CD14-positive monocyte (primary cell): ENCODE data around the gene STAT4. TPM values are rescaled to one million over a fixed set of nuclear protein-coding genes. Genes with fewer than 3 reads are reported as not detected.

ENCODE experiments used
- DNase-seq, 3 donors: peaks; one replicate each; pipeline ENCODE4 v3.0.0-alpha.2; 2011 to 2022
- H2AFZ ChIP-seq: 2 replicates; pipeline ENCODE4 v1.6.0; 2012; ENCODE audit warnings: mild to moderate bottlenecking, low read depth, low read length, inconsistent platforms; ENCODE audit not compliant: insufficient read depth, poor library complexity, severe bottlenecking
- H3K27ac ChIP-seq, 2 donors: 1 replicate in 1 of 2; 2 replicates in 1 of 2; pipeline ENCODE4 v1.5.1; 2012 to 2013; ENCODE audit warnings: low read length in 2 of 2, control low read depth in 1 of 2, inconsistent platforms in 1 of 2, low read depth in 1 of 2, mild to moderate bottlenecking in 1 of 2
- H3K27me3 ChIP-seq, 2 donors: one replicate each; pipeline versions ENCODE4 v1.6.0 to v1.6.1; 2011 to 2013; ENCODE audit warnings: low read length in 2 of 2; ENCODE audit not compliant: control insufficient read depth in 2 of 2, insufficient read depth in 2 of 2
- H3K36me3 ChIP-seq, 2 donors: replicated peaks in 1 of 2; 1 replicate in 1 of 2; 2 replicates in 1 of 2; pipeline versions ENCODE4 v1.5.1 to v1.6.1; 2012 to 2013; ENCODE audit warnings: low read length in 2 of 2, control low read depth in 1 of 2, inconsistent platforms in 1 of 2, mild to moderate bottlenecking in 1 of 2; ENCODE audit not compliant: insufficient read depth in 2 of 2, control insufficient read depth in 1 of 2
- H3K4me1 ChIP-seq, 2 donors: 1 replicate in 1 of 2; 2 replicates in 1 of 2; pipeline versions ENCODE4 v1.5.1 to v1.6.1; 2012 to 2013; ENCODE audit warnings: low read length in 2 of 2, control low read depth in 1 of 2, inconsistent platforms in 1 of 2, mild to moderate bottlenecking in 1 of 2, moderate library complexity in 1 of 2; ENCODE audit not compliant: insufficient read depth in 2 of 2, control insufficient read depth in 1 of 2
- H3K4me2 ChIP-seq: replicated peaks from 2 replicates; pipeline ENCODE3; 2012; ENCODE audit warnings: low read length, moderate library complexity, mild to moderate bottlenecking; ENCODE audit not compliant: poor library complexity, severe bottlenecking; ENCODE audit errors: extremely low read depth
- H3K4me3 ChIP-seq, 3 experiments: fragments of 200-600 bp in 1 of 3; sonication (generic) in 1 of 3; replicated peaks in 1 of 3; 1 replicate in 2 of 3; 2 replicates in 1 of 3; pipeline ENCODE4 v1.5.1; 2011 to 2013; ENCODE audit warnings: low read length in 3 of 3, mild to moderate bottlenecking in 3 of 3, control low read depth in 2 of 3, low read depth in 2 of 3, inconsistent platforms in 1 of 3, moderate library complexity in 1 of 3
- H3K79me2 ChIP-seq: 2 replicates; pipeline ENCODE4 v1.6.0; 2012; ENCODE audit warnings: mild to moderate bottlenecking, control low read depth, inconsistent platforms, low read length, moderate library complexity; ENCODE audit not compliant: insufficient read depth
- H3K9ac ChIP-seq: 2 replicates; pipeline ENCODE4 v1.6.0; 2017; ENCODE audit warnings: low read length, mild to moderate bottlenecking; ENCODE audit not compliant: insufficient read depth, poor library complexity, severe bottlenecking
- H3K9me3 ChIP-seq, 2 donors: replicated peaks in 1 of 2; 1 replicate in 1 of 2; 2 replicates in 1 of 2; pipeline versions ENCODE4 v1.5.1 to v1.6.1; 2012 to 2013; ENCODE audit warnings: low read length in 2 of 2, control low read depth in 1 of 2; ENCODE audit not compliant: control insufficient read depth in 1 of 2, insufficient read depth in 1 of 2
- H4K20me1 ChIP-seq: 2 replicates; pipeline ENCODE4 v1.6.0; 2012; ENCODE audit warnings: mild to moderate bottlenecking, low read length, control low read depth, moderate library complexity; ENCODE audit not compliant: insufficient read depth
- H3K27ac Mint-ChIP-seq, 7 donors: one replicate each; pipeline ENCODE4 v1.8.0; 2020; ENCODE audit warnings: mild to moderate bottlenecking in 7 of 7, mixed read lengths in 7 of 7, moderate library complexity in 6 of 7, inconsistent platforms in 2 of 7
- H3K27me3 Mint-ChIP-seq, 3 donors: one replicate each; pipeline ENCODE4 v1.8.0; 2021 to 2022; ENCODE audit warnings: low read depth in 3 of 3, mild to moderate bottlenecking in 3 of 3, mixed read lengths in 3 of 3, moderate library complexity in 3 of 3, inconsistent platforms in 1 of 3
- H3K36me3 Mint-ChIP-seq, 2 donors: one replicate each; pipeline ENCODE4 v1.8.0; 2020; ENCODE audit warnings: mixed read lengths in 2 of 2, inconsistent platforms in 1 of 2, mild to moderate bottlenecking in 1 of 2
- H3K4me1 Mint-ChIP-seq: one replicate; pipeline ENCODE4 v1.8.0; 2020; ENCODE audit warnings: mild to moderate bottlenecking, mixed read lengths
- H3K4me3 Mint-ChIP-seq, 2 donors: one replicate each; pipeline ENCODE4 v1.8.0; 2020; ENCODE audit warnings: mild to moderate bottlenecking in 2 of 2, mixed read lengths in 2 of 2, moderate library complexity in 1 of 2
- H3K9me3 Mint-ChIP-seq, 7 donors: one replicate each; pipeline ENCODE4 v1.8.0; 2020 to 2022; ENCODE audit warnings: mixed read lengths in 7 of 7, mild to moderate bottlenecking in 6 of 7, moderate library complexity in 6 of 7, inconsistent platforms in 2 of 7
- WGBS: methylation state at CpG from one replicate; pipeline ENCODE4 v1.1.5; 2013; ENCODE audit warnings: missing lambda C conversion rate; ENCODE audit not compliant: insufficient coverage; 5-methylcytosine and 5-hydroxymethylcytosine counted together
- intact Hi-C, 2 donors: fragments of 100-400 bp; cut with micrococcal nuclease; formaldehyde crosslinking; loops; one replicate each; pipeline versions ENCODE4 v1.15.0 to v1.15.1; 2023
- polyA plus RNA-seq, 3 donors: library from polyadenylated mRNA; depleted of rRNA in 1 of 3; unstranded in 2 of 3; stranded (reverse) in 1 of 3; fragments of 300-500 nt in 2 of 3; fragments of >200 nt in 1 of 3; fragmentation: Illumina TruSeq in 2 of 3; gene quantifications; 1 replicate in 2 of 3; 2 replicates in 1 of 3; pipeline ENCODE4 v1.2.3, GENCODE V29; 2012 to 2021
- TF ChIP-seq, protein P1 (sequence below): fragments of 200-600 bp; IDR thresholded peaks from one replicate; pipeline ENCODE4 v1.8.0; 2022; ENCODE audit warnings: antibody characterized with exemption, mild to moderate bottlenecking

STAT4 gene
- polyA plus RNA-seq, 3 donors, result 0.31 to 0.52 (median 0.31) TPM

GRCh38 chr2:191048073-191048472, 102.7 kb downstream of the STAT4 start:
- Histone ChIP-seq H3K4me2 (no peak overlapping the region), H3K27me3 (no peaks in the 10 kb centered on the region), H4K20me1 (no peaks in the 10 kb centered on the region), H3K27ac (no peak overlapping the region), H3K9ac (no peak overlapping the region), H3K79me2 (no peaks in the 10 kb centered on the region), H3K9me3 (no peaks in the 10 kb centered on the region), H3K4me3 (no peak overlapping the region), H3K36me3 (no peaks in the 10 kb centered on the region), H3K4me1 (peaks cover 7 to 11% of the 10 kb centered on the region in 2 donors), H2AFZ (no peak overlapping the region)
- H3K27ac Mint-ChIP-seq, result no peak overlapping the region
- peaks cover 3% of the 10 kb centered on the region for H3K4me1 Mint-ChIP-seq
- TF ChIP-seq, protein P1, sequence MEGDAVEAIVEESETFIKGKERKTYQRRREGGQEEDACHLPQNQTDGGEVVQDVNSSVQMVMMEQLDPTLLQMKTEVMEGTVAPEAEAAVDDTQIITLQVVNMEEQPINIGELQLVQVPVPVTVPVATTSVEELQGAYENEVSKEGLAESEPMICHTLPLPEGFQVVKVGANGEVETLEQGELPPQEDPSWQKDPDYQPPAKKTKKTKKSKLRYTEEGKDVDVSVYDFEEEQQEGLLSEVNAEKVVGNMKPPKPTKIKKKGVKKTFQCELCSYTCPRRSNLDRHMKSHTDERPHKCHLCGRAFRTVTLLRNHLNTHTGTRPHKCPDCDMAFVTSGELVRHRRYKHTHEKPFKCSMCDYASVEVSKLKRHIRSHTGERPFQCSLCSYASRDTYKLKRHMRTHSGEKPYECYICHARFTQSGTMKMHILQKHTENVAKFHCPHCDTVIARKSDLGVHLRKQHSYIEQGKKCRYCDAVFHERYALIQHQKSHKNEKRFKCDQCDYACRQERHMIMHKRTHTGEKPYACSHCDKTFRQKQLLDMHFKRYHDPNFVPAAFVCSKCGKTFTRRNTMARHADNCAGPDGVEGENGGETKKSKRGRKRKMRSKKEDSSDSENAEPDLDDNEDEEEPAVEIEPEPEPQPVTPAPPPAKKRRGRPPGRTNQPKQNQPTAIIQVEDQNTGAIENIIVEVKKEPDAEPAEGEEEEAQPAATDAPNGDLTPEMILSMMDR, result no peak
- no peak for DNase-seq
- H3K9me3 Mint-ChIP-seq, result peaks cover 0 to 5% (median 2%) of the 10 kb centered on the region in 7 donors
- H3K4me3 Mint-ChIP-seq, result no peak overlapping the region
- no peaks in the 10 kb centered on the region for H3K36me3 Mint-ChIP-seq
- no CpG with 5 or more reads among the region's 3 CpGs for WGBS
- intact Hi-C loops, result no loop called here
- H3K27me3 Mint-ChIP-seq, result peaks cover 1 to 3% (median 2%) of the 10 kb centered on the region in 3 donors

DNA sequence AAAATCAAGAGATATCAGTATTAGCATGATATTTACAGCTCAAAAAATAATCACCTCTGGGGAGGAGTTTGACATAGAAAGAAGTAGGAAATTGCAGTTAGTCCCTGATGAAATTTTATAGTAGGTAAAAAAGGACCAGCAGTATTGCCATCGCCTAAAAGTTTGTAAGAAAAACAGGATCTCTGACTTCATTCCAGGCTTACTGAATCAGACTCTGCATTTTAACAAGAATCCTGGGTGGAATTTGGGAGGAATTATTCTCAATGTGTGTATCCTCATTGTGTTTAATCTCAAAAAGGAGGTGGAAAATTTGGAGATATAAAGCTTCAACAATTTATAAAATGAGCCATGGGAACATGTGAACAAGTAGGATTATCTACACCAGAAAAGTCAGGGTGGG, 105.7 kb downstream of the STAT4 start:
- peaks cover 0 to 2% (median 1%) of the 10 kb centered on the region in 3 donors for H3K27me3 Mint-ChIP-seq
- no peaks in the 10 kb centered on the region for H3K36me3 ChIP-seq
- H3K9me3 ChIP-seq, result no peaks in the 10 kb centered on the region
- H3K27me3 ChIP-seq, result no peaks in the 10 kb centered on the region
- no peak overlapping the region for H3K27ac Mint-ChIP-seq
- no peak overlapping the region for H3K4me3 Mint-ChIP-seq
- no peaks in the 10 kb centered on the region for H3K4me1 ChIP-seq
- DNase-seq, result no peak
- no peaks in the 10 kb centered on the region for H3K4me1 Mint-ChIP-seq
- no peak overlapping the region for H3K4me2 ChIP-seq
- no peaks in the 10 kb centered on the region for H4K20me1 ChIP-seq
- H3K36me3 Mint-ChIP-seq, result no peaks in the 10 kb centered on the region
- H2AFZ ChIP-seq, result no peak overlapping the region
- TF ChIP-seq, protein P1, result no peak
- no CpG with 5 or more reads among the region's 1 CpG for WGBS
- no peak overlapping the region for H3K27ac ChIP-seq
- intact Hi-C loops, result no loop called here
- no peaks in the 10 kb centered on the region for H3K79me2 ChIP-seq
- H3K9ac ChIP-seq, result no peak overlapping the region
- peaks cover 0 to 5% (median 0%) of the 10 kb centered on the region in 7 donors for H3K9me3 Mint-ChIP-seq
- no peak overlapping the region for H3K4me3 ChIP-seq
